HG03066 (cell line): ENCODE results near the gene WIPF2.

ENCODE experiments used
- ATAC-seq: cut with Tn5 transposase; IDR thresholded peaks from one replicate; pipeline ENCODE4 v1.9.1; 2021; ENCODE audit warnings: low read depth; ENCODE audit not compliant: unreplicated experiment

Gene WIPF2

GRCh38 chr17:40218740-40219593 is at the start of gene WIPF2:
TSS of gene WIPF2 (plus strand) at chr17:40219304. CDS start at chr17:40256460, 37,156 bp downstream.
- peak; percentile 81 for ATAC-seq

GRCh38 chr17:40170325-40170724 is 48.8 kb upstream of the WIPF2 start:
- ATAC-seq, result no peak

GRCh38 chr17:40171750-40172149 is 47.4 kb upstream of the WIPF2 start:
- ATAC-seq, result no peak

GRCh38 chr17:40173091-40173777 is 45.9 kb upstream of the WIPF2 start:
- ATAC-seq, result no peak

GRCh38 chr17:40173778-40174135 is 45.3 kb upstream of the WIPF2 start:
- no peak for ATAC-seq

- ATAC-seq, result no peak
Measured at GRCh38 chr17:40174514-40174913, 44.6 kb upstream of the WIPF2 start.

GRCh38 chr17:40175928-40176753 is 43.0 kb upstream of the WIPF2 start:
- no peak for ATAC-seq

GRCh38 chr17:40176754-40177110 is 42.4 kb upstream of the WIPF2 start:
- no peak for ATAC-seq

GRCh38 chr17:40177275-40177874 is 41.7 kb upstream of the WIPF2 start, which contains the start of gene RAPGEFL1:
TSS of gene RAPGEFL1 (plus strand) at chr17:40177470. CDS start at chr17:40177862, 392 bp downstream.
- no peak for ATAC-seq

GRCh38 chr17:40178021-40178601 is 41.0 kb upstream of the WIPF2 start:
- no peak for ATAC-seq

- ATAC-seq, result no peak
Measured at GRCh38 chr17:40178660-40179059, 40.4 kb upstream of the WIPF2 start.

- ATAC-seq, result no peak
Measured at GRCh38 chr17:40179923-40180659, 39.0 kb upstream of the WIPF2 start.

- ATAC-seq, result no peak
Measured at GRCh38 chr17:40180694-40181093, 38.4 kb upstream of the WIPF2 start.

- no peak for ATAC-seq
Measured at GRCh38 chr17:40181205-40181604, 37.9 kb upstream of the WIPF2 start.

- ATAC-seq, result no peak
Measured at GRCh38 chr17:40182606-40183005, 36.5 kb upstream of the WIPF2 start.

GRCh38 chr17:40187238-40187637 is 31.9 kb upstream of the WIPF2 start:
- no peak for ATAC-seq

- no peak for ATAC-seq
Measured at GRCh38 chr17:40188694-40189093, 30.4 kb upstream of the WIPF2 start.

GRCh38 chr17:40190197-40191021 is 28.7 kb upstream of the WIPF2 start:
- no peak for ATAC-seq
